Stromal cell of bone marrow (primary cell): ENCODE data around the gene C2CD2L.
"Not testable (repeated sequence)": the region's sequence is repeated elsewhere in the genome, so short reads cannot be mapped to it uniquely, and the experiment has no call there.

ENCODE experiments used
- DNase-seq: peaks from one replicate; pipeline ENCODE4 v3.0.0-alpha.2; 2012; ENCODE audit warnings: low read depth

Gene C2CD2L

GRCh38 chr11:119152043-119152442 is 44.9 kb downstream of the C2CD2L start:
- DNase-seq: no peak

DNA sequence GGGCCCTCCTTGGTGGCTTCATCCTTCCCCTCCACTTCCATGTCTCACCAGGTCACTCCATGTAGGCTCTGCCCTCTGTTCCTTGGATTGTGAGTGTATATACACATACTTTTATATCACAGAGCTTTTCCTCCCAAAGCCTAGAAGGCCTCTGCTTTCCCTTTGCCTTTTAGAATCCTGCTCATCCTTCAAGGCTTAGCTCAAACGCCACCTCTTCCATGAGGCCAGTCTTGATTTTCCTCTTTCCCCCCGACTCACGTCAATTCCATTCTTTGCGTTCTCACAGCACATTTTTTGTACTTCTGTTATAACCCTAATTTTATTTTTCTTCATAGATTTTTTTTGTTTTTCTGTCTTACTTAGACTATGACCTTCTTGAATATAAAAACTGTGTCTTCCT is 45.5 kb downstream of the C2CD2L start:
- no peak for DNase-seq

DNA sequence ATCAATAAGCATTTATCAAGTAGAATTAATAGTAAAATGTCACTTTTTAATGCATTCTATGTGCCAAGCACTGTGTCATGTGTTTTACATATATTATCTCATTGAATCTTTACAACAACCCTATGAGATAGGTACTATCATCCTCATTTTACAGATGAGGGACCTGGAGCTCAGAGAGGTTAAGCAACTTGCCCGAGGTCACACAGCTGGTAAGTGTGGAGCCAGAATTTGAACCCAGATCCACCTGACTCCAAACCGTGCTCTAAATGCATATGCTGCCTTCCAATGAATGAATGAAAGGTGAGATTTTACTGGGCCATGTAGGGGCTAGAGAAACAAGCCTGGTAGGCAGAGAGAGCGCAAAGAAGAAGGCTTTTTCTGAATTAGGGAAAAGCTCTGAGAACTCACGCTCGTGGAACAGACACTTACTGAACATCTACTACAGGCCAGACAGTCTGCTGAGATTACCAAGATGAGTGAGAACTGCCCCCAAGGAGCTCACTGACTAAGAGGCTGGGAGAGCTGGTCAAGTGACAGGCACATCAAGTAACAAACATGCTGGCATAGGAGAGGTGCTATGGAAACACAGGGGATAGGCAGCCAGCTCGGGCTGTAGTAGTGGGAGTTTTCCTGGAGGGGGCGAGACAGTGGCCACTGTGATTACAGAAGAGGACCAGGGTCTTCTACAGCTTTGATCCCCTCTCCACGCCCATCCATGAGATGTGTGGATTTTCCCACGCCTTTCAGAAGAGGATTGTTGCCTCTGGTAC is 46.1 kb downstream of the C2CD2L start:
- no peak for DNase-seq

DNA sequence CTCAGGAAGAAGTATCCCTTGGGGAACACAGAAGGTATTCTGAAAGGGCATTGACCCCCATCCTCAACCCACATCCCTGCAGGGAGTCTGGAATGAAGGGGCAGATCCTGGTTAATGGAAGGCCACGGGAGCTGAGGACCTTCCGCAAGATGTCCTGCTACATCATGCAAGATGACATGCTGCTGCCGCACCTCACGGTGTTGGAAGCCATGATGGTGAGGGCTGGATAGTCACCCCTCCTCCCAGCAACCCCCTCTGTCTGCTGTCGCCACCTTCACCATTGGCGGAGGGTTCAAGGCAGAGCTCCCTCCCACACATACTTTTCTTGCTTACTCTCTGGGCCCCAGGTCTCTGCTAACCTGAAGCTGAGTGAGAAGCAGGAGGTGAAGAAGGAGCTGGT is 47.0 kb downstream of the C2CD2L start:
- no peak for DNase-seq

DNA sequence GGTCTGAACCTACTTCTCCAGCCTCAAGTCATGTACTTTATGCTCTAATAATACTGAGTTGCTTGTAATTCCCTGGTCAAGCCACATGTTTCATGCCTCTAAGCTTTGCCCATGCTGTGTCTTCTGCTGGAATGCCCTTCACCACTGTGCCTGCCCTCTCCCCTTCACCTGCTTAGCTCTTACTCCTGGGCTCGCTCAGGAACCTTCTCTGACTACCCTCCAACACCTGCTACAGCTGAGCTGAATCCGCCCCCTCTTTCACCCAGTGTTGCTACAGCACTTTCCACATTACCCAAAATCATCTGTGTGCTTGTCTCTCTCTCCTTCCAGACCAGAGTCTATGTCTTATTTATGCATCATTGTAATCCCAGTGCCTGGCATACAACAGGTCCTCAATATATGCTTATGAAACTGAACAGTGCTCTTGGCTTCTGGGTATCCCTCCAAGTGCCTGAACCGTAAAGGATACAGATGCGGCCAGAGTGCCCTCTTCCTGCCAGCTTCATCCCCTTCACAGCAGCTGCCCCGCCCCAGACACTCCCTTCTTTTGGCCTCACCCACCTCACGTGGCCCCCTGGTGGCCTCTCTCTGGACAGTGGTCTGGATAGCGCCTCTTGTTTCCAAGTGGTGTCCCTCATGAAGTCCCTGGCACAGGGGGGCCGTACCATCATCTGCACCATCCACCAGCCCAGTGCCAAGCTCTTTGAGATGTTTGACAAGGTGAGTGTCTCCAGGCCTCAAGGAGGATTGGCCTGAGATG is 48.8 kb downstream of the C2CD2L start:
- no peak for DNase-seq

- DNase-seq: no peak
These were observed 49.4 kb downstream of the C2CD2L start for GRCh38 chr11:119156496-119156895.

DNA sequence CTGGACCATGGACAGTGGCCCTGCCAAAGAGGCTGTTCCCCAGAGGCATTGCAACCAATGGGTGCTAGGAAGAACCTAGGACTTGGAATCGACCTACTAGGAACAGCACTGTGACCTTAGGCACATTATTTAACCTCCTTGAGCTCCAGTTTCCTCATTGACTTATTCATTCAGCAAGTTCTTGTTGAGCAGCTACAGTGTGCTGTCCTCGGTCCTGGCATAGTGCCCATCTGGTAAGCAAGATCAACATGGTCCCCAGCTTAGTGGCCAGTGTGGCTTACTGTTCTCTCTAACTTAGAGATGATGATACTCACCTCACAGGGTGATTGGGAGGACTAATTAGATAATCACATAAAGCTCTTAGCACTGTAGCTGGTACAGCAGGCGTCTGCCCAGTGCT is 49.9 kb downstream of the C2CD2L start:
- no peak for DNase-seq

- no peak for DNase-seq
These were observed 51.3 kb downstream of the C2CD2L start for GRCh38 chr11:119158467-119158866.

DNA sequence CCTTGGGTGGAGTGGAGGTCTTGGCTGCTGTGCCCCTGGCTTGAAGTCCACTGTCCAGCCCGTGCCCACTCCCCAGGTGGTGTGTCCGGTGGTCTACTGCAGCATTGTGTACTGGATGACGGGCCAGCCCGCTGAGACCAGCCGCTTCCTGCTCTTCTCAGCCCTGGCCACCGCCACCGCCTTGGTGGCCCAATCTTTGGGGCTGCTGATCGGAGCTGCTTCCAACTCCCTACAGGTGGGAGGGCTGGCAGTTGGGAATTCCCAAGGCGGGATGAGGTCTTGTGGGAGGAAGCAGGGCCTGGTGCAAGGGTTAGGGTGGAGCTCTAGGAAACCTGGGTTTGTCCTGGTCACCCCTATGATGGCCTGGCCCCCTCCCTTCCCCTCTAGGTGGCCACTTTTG is 53.0 kb downstream of the C2CD2L start:
- DNase-seq: no peak

DNA sequence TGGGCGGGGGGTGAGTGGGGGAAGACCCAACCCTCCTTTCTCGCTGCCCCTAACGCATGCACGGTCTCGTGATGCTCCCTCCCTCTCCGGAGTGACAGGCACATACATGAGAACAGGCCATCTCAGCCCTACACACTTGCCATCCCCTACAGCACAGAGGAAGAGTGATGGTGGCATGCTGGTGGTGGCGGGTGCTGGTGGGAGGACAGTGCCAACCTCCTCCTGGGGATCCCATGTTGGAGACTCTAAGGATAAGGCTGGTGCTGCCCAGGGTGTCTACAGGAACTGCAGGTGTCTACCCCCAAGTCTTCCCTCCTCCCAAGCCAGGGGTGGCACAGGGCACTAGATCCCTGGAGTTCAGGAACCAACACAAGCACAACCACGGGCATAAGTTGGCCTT is 54.7 kb downstream of the C2CD2L start:
- no peak for DNase-seq

DNA sequence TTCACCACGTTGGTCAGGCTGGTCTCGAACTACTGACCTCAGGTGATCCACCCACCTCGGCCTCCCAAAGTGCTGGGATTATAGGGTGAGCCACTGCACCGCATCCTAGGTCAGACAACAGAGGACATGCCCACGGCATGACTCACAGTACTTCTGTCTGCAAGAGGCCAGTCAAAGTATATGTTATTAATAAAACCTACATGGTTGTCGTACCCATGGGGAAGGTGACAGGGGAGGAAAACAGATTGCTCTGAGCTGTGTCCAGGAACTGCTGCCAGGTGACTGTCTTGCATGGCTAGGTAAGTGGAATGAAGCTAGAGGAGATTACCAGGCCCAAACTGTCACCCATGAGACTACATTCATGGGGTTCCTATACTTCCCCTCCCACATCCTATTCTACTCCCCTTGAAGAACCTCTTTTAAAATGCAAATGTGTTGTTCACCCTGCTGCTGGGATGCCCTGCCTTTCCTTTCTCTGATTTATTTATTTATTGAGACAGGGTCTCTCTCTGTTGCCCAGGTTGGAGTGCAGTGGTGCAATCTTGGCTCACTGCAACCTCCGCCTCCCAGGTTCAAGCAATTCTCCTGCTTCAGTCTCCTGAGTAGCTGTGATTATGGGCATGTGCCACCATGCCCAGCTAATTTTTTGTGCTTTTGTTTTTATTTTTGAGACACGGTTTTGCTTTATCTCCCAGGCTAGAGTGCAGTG is 59.4 kb downstream of the C2CD2L start:
- DNase-seq: no peak

DNA sequence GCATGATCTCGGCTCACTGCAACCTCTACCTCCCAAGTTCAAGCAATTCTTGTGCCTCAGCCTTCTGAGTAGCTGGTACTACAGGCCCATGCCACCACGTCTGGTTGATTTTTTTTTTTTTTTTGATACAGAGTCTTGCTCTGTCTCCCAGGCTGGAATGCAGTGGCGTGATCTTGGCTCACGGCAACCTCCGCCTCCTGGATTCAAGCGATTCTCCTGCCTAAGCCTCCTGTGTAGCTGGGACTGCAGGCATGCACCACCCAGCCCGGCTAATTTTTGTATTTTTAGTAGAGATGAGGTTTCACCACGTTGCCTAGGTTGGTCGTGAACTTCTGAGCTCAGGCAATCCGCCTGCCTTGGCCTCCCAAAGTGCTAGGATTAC is 59.9 kb downstream of the C2CD2L start:
- not testable (repeated sequence) for DNase-seq

GRCh38 chr11:119167933-119168332 is 60.8 kb downstream of the C2CD2L start:
- no peak for DNase-seq
